Keratinocyte (primary cell): ENCODE measurements around the gene CDC42BPG.

Experiments
- EZH2 ChIP-seq: IDR thresholded peaks from one replicate; pipeline ENCODE4 v1.6.1; 2012; ENCODE audit warnings: inconsistent platforms, mild to moderate bottlenecking, low read length, moderate library complexity
- TF ChIP-seq, protein P1 (sequence below), 3 experiments: IDR thresholded peaks in 1 of 3; conservative IDR thresholded peaks in 1 of 3; optimal IDR thresholded peaks in 1 of 3; 2 replicates in 2 of 3; 3 replicates in 1 of 3; pipeline versions ENCODE3 to v1.5.1; 2011; ENCODE audit warnings: low read length in 3 of 3, mild to moderate bottlenecking in 3 of 3, moderate library complexity in 2 of 3, control low read depth in 1 of 3, inconsistent platforms in 1 of 3; ENCODE audit not compliant: insufficient read depth in 2 of 3; ENCODE audit errors: extremely low read depth in 1 of 3

DNA sequence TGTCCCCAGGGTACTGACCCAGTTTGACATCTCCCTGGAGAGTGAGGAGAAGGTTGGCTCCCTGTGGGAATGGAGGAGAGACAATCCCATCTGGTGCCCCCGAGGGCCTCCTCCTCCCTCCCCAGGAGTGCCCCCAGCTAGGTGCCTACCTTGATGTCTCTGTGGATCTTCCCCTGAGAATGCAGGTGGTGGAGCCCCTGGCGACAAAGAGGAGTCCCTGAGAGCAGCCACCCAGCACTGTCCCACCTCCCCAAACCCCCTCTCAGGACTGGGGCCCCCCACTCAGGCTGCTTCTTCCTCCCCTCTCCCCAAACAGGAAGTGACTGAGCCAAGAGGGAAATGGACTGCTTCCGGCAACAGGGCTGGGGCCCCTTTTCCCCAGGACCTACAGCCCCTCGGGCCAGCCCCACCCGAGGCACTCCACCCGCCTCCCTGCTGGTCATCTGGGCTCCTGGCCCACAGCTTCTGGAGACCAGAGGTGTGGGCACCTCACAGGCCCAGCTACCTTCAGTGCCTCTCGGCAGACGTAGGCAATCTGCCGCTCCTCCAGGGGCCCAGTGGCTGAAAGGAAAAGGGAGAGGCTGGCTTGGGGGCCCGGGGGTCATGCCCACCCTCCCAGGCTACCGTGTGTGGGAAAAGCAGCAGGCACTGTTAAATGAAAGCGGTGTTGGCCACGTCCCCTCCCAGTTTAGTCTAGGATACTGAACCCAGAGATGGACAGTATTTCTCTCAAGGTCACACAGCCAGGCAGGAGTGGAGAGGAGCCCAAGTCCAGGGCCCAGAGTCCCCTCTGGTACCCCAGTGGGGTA lies 42.7 kb downstream of the CDC42BPG start:
- TF ChIP-seq, protein P1, sequence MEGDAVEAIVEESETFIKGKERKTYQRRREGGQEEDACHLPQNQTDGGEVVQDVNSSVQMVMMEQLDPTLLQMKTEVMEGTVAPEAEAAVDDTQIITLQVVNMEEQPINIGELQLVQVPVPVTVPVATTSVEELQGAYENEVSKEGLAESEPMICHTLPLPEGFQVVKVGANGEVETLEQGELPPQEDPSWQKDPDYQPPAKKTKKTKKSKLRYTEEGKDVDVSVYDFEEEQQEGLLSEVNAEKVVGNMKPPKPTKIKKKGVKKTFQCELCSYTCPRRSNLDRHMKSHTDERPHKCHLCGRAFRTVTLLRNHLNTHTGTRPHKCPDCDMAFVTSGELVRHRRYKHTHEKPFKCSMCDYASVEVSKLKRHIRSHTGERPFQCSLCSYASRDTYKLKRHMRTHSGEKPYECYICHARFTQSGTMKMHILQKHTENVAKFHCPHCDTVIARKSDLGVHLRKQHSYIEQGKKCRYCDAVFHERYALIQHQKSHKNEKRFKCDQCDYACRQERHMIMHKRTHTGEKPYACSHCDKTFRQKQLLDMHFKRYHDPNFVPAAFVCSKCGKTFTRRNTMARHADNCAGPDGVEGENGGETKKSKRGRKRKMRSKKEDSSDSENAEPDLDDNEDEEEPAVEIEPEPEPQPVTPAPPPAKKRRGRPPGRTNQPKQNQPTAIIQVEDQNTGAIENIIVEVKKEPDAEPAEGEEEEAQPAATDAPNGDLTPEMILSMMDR (optimal IDR thresholded peaks at IDR 0.05 in 1 of 3, IDR thresholded peaks at IDR 0.05 in 1 of 3, conservative IDR thresholded peaks at IDR 0.05 in 1 of 3; ENCODE audit: extremely low read depth in 1 of 3, insufficient read depth in 2 of 3, low read length in 3 of 3), result no peak
- no peak for TF ChIP-seq EZH2
